HEK293T (cell line): ENCODE measurements around the gene SDR39U1.
"Not testable (repeated sequence)": the region's sequence is repeated elsewhere in the genome, so short reads cannot be mapped to it uniquely, and the experiment has no call there.

Experiments used
- ARNT ChIP-seq: fragments of 450-650 bp; IDR thresholded peaks from 2 replicates; pipeline ENCODE4 v1.6.1; 2017; ENCODE audit warnings: mild to moderate bottlenecking
- BHLHE40 ChIP-seq: fragments of 450-650 bp; IDR thresholded peaks from 2 replicates; pipeline ENCODE4 v1.6.1; 2016; ENCODE audit warnings: mild to moderate bottlenecking, moderate library complexity, borderline replicate concordance
- ELF4 ChIP-seq: fragments of 450-650 bp; IDR thresholded peaks from 2 replicates; pipeline ENCODE4 v1.6.1; 2017; ENCODE audit warnings: antibody characterized with exemption
- FOXK2 ChIP-seq: fragments of 450-650 bp; IDR thresholded peaks from 2 replicates; pipeline ENCODE4 v1.6.1; 2016; ENCODE audit warnings: mild to moderate bottlenecking
- FOXM1 ChIP-seq: fragments of 450-650 bp; IDR thresholded peaks from 2 replicates; pipeline ENCODE4 v1.6.1; 2017; ENCODE audit warnings: mild to moderate bottlenecking, borderline replicate concordance
- HDGF ChIP-seq: fragments of 450-650 bp; IDR thresholded peaks from 2 replicates; pipeline ENCODE4 v1.6.1; 2017; ENCODE audit warnings: antibody characterized with exemption, borderline replicate concordance
- L3MBTL2 ChIP-seq: fragments of 450-650 bp; conservative IDR thresholded peaks from 2 replicates; pipeline ENCODE4 v1.6.1; 2016; ENCODE audit warnings: mild to moderate bottlenecking
- LEF1 ChIP-seq: fragments of 450-650 bp; IDR thresholded peaks from 2 replicates; pipeline ENCODE4 v1.6.1; 2017; ENCODE audit warnings: mild to moderate bottlenecking, borderline replicate concordance
- SP1 ChIP-seq: fragments of 450-650 bp; IDR thresholded peaks from 2 replicates; pipeline ENCODE4 v1.6.1; 2017
- SUZ12 ChIP-seq: fragments of 450-650 bp; IDR thresholded peaks from 2 replicates; pipeline ENCODE4 v1.6.1; 2016; ENCODE audit warnings: mild to moderate bottlenecking
- TARDBP ChIP-seq: fragments of 450-650 bp; IDR thresholded peaks from 2 replicates; pipeline ENCODE4 v1.6.1; 2016
- ZNF384 ChIP-seq: fragments of 450-650 bp; IDR thresholded peaks from 2 replicates; pipeline ENCODE4 v1.6.1; 2016
- TF ChIP-seq, protein P1 (sequence below): fragments of 450-650 bp; IDR thresholded peaks from 2 replicates; pipeline ENCODE4 v1.6.1; 2016

DNA sequence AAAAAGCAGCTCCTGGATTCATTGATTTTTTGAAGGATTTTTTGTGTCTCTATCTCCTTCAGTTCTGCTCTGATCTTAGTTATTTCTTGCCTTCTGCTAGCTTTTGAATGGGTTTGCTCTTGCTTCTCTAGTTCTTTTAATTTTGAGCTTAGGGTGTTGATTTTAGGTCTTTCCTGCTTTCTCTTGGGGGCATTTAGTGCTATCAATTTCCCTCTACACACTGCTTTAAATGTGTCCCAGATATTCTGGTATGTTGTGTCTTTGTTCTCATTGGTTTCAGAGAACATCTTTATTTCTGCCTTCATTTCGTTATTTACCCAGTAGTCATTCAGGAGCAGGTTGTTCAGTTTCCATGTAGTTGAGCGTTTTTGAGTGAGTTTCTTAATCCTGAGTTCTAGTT, 8.3 kb upstream of the SDR39U1 start:
- not testable (repeated sequence) for TF ChIP-seq ARNT, SUZ12, LEF1, TARDBP, HDGF, FOXM1, FOXK2, ELF4, ZNF384, BHLHE40, L3MBTL2, SP1
- TF ChIP-seq, protein P1, sequence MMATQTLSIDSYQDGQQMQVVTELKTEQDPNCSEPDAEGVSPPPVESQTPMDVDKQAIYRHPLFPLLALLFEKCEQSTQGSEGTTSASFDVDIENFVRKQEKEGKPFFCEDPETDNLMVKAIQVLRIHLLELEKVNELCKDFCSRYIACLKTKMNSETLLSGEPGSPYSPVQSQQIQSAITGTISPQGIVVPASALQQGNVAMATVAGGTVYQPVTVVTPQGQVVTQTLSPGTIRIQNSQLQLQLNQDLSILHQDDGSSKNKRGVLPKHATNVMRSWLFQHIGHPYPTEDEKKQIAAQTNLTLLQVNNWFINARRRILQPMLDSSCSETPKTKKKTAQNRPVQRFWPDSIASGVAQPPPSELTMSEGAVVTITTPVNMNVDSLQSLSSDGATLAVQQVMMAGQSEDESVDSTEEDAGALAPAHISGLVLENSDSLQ, result not testable (repeated sequence)
